HepG2 (cell line): Measurements from ENCODE around the gene KIAA1958. TPM values are rescaled to one million over a fixed set of nuclear protein-coding genes. Genes with fewer than 3 reads are reported as not detected.

Experiments used
- CTCF ChIP-seq: sonication (generic); formaldehyde crosslinking; IDR thresholded peaks from 2 replicates; pipeline ENCODE4 v1.5.0; 2020; ENCODE audit warnings: mild to moderate bottlenecking, missing genetic modification reagents, moderate library complexity
- ELF1 ChIP-seq: sonication (generic); formaldehyde crosslinking; IDR thresholded peaks from 2 replicates; pipeline ENCODE4 v1.4.0; 2020; ENCODE audit warnings: missing genetic modification reagents
- ELF3 ChIP-seq: IDR thresholded peaks from 2 replicates; pipeline ENCODE4 v1.6.1; 2016; ENCODE audit warnings: missing genetic modification reagents, missing compliant biosample characterization
- ETV6 ChIP-seq: sonication (generic); formaldehyde crosslinking; conservative IDR thresholded peaks from 2 replicates; pipeline ENCODE4 v1.4.0; 2020; ENCODE audit warnings: missing genetic modification reagents
- FOXK1 ChIP-seq: sonication (generic); formaldehyde crosslinking; IDR thresholded peaks from 2 replicates; pipeline ENCODE4 v1.4.0; 2020; ENCODE audit warnings: low read depth, missing genetic modification reagents, borderline replicate concordance
- HDAC1 ChIP-seq: sonication (generic); formaldehyde crosslinking; IDR thresholded peaks from 2 replicates; pipeline ENCODE4 v1.5.1; 2020; ENCODE audit warnings: mild to moderate bottlenecking, missing genetic modification reagents
- KDM3A ChIP-seq: IDR thresholded peaks from 2 replicates; pipeline ENCODE4 v1.6.1; 2018; ENCODE audit warnings: low read depth, missing compliant biosample characterization
- PHF20 ChIP-seq: sonication (generic); formaldehyde crosslinking; IDR thresholded peaks from 2 replicates; pipeline ENCODE4 v1.5.0; 2020; ENCODE audit warnings: mild to moderate bottlenecking, missing genetic modification reagents
- POLR2A ChIP-seq, 2 experiments: IDR thresholded peaks; 2 replicates each; pipeline ENCODE4 v1.6.1; 2011; ENCODE audit warnings: low read depth in 2 of 2, low read length in 2 of 2, mild to moderate bottlenecking in 1 of 2, moderate library complexity in 1 of 2; ENCODE audit not compliant: insufficient read depth in 1 of 2
- POLR2AphosphoS5 ChIP-seq: IDR thresholded peaks from 2 replicates; pipeline ENCODE4 v1.6.1; 2012; ENCODE audit warnings: low read depth, low read length
- RXRB ChIP-seq: IDR thresholded peaks from 2 replicates; pipeline ENCODE4 v1.6.1; 2016; ENCODE audit warnings: borderline replicate concordance, missing genetic modification reagents, missing compliant biosample characterization
- SAP130 ChIP-seq: IDR thresholded peaks from 2 replicates; pipeline ENCODE4 v1.6.1; 2016; ENCODE audit warnings: low read depth
- SP1 ChIP-seq, 2 experiments: fragments of 450-650 bp in 1 of 2; sonication (generic) in 1 of 2; formaldehyde crosslinking in 1 of 2; IDR thresholded peaks; 2 replicates each; pipeline versions ENCODE4 v1.4.0 to v1.6.1; 2016 to 2020; ENCODE audit warnings: missing genetic modification reagents in 1 of 2
- SRY ChIP-seq: sonication (generic); formaldehyde crosslinking; IDR thresholded peaks from 2 replicates; pipeline ENCODE4 v1.8.0; 2022; ENCODE audit warnings: mild to moderate bottlenecking, missing genetic modification reagents
- TCF7 ChIP-seq: sonication (generic); IDR thresholded peaks from 2 replicates; pipeline ENCODE4 v1.6.1; 2016; ENCODE audit warnings: antibody characterized with exemption, low read depth
- THAP11 ChIP-seq: IDR thresholded peaks from 2 replicates; pipeline ENCODE4 v1.6.1; 2016; ENCODE audit warnings: missing biosample characterization, missing genetic modification reagents
- YEATS4 ChIP-seq: sonication (generic); formaldehyde crosslinking; IDR thresholded peaks from 2 replicates; pipeline ENCODE4 v1.4.0; 2020; ENCODE audit warnings: missing genetic modification reagents, borderline replicate concordance
- ZNF263 ChIP-seq: sonication (generic); formaldehyde crosslinking; IDR thresholded peaks from 2 replicates; pipeline ENCODE4 v1.4.0; 2020; ENCODE audit warnings: missing genetic modification reagents
- ZNF264 ChIP-seq: sonication (generic); formaldehyde crosslinking; IDR thresholded peaks from 2 replicates; pipeline ENCODE4 v1.4.0; 2020; ENCODE audit warnings: missing genetic modification reagents
- ZNF549 ChIP-seq: sonication (generic); formaldehyde crosslinking; IDR thresholded peaks from 2 replicates; pipeline ENCODE4 v1.5.0; 2020; ENCODE audit warnings: missing genetic modification reagents
- ZNF607 ChIP-seq: sonication (generic); formaldehyde crosslinking; IDR thresholded peaks from 2 replicates; pipeline ENCODE4 v1.5.1; 2020; ENCODE audit warnings: missing genetic modification reagents, mild to moderate bottlenecking, borderline replicate concordance
- ZNF841 ChIP-seq: sonication (generic); formaldehyde crosslinking; IDR thresholded peaks from 2 replicates; pipeline ENCODE4 v1.8.1; 2023; ENCODE audit warnings: missing genetic modification reagents, borderline replicate concordance
- polyA plus RNA-seq, 8 experiments: library from polyadenylated mRNA; depleted of rRNA in 3 of 8; stranded (reverse) in 7 of 8; unstranded in 1 of 8; fragments of >200 nt; fragmentation: Illumina TruSeq in 4 of 8; extraction: Trizol in 4 of 8; gene quantifications; 2 replicates each; pipeline versions ENCODE4 v1.2.1 to v1.2.3, GENCODE V29; 2011 to 2016; ENCODE audit warnings: low read depth in 4 of 8, missing spikeins in 1 of 8, mixed read lengths in 1 of 8; ENCODE audit not compliant: insufficient read depth in 1 of 8
- total RNA-seq, 5 experiments: library from RNA; depleted of rRNA; stranded (reverse); fragments of >200 nt; fragmentation: Illumina TruSeq; extraction: Trizol; gene quantifications; 2 replicates each; pipeline ENCODE4 v1.2.3, GENCODE V29; 2016; ENCODE audit warnings: low read depth in 1 of 5
- TF ChIP-seq, protein P1 (sequence below): sonication (generic); formaldehyde crosslinking; IDR thresholded peaks from 2 replicates; pipeline ENCODE4 v1.4.0; 2020; ENCODE audit warnings: mild to moderate bottlenecking, low read depth, missing genetic modification reagents
- TF ChIP-seq, protein P2 (sequence below): sonication (generic); formaldehyde crosslinking; IDR thresholded peaks from 2 replicates; pipeline ENCODE4 v1.4.0; 2020; ENCODE audit warnings: mild to moderate bottlenecking, missing genetic modification reagents
- TF ChIP-seq, protein P3 (sequence below): sonication (generic); formaldehyde crosslinking; IDR thresholded peaks from 2 replicates; pipeline ENCODE4 v1.4.0; 2020; ENCODE audit warnings: missing genetic modification reagents, mild to moderate bottlenecking, borderline replicate concordance

The KIAA1958 gene
- total and polyA plus RNA-seq, 2 of the 13 experiments (the other 11 are each of a cell fraction or from before 2014, with no cell fraction given), result 8.5 to 10.3 TPM

GRCh38 chr9:112717661-112718331, 231.2 kb downstream of the KIAA1958 start, which contains the start of gene INIP (continued):
- peak; percentile 77 for TF ChIP-seq POLR2AphosphoS5
- peak; percentile 87 for TF ChIP-seq THAP11
- peak; percentile 85 for TF ChIP-seq PHF20 (CRISPR knock-in tag)
- no peak for TF ChIP-seq ZNF841 (CRISPR knock-in tag)
- peak; percentile 60 for TF ChIP-seq ELF3 (CRISPR knock-in tag)
- TF ChIP-seq HDAC1 (CRISPR knock-in tag), result peak; percentile 89
- TF ChIP-seq ETV6 (CRISPR knock-in tag), result no peak
- TF ChIP-seq FOXK1 (CRISPR knock-in tag), result peak; percentile 47; the same call in 1 of the 2 replicates
- peak; percentile 71 for TF ChIP-seq CTCF (CRISPR knock-in tag)
- TF ChIP-seq, protein P1, sequence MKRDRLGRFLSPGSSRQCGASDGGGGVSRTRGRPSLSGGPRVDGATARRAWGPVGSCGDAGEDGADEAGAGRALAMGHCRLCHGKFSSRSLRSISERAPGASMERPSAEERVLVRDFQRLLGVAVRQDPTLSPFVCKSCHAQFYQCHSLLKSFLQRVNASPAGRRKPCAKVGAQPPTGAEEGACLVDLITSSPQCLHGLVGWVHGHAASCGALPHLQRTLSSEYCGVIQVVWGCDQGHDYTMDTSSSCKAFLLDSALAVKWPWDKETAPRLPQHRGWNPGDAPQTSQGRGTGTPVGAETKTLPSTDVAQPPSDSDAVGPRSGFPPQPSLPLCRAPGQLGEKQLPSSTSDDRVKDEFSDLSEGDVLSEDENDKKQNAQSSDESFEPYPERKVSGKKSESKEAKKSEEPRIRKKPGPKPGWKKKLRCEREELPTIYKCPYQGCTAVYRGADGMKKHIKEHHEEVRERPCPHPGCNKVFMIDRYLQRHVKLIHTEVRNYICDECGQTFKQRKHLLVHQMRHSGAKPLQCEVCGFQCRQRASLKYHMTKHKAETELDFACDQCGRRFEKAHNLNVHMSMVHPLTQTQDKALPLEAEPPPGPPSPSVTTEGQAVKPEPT (CRISPR knock-in tag), result 0 out of 2 replicates have a peak, but pooled peaks have one; percentile 42
- TF ChIP-seq ELF1, result peak; percentile 90
- TF ChIP-seq SP1 (IDR thresholded peaks at IDR 0.05), result no peak
- TF ChIP-seq SP1 (CRISPR knock-in tag; IDR thresholded peaks at IDR 0.05), result peak; percentile 62
- TF ChIP-seq, protein P2, sequence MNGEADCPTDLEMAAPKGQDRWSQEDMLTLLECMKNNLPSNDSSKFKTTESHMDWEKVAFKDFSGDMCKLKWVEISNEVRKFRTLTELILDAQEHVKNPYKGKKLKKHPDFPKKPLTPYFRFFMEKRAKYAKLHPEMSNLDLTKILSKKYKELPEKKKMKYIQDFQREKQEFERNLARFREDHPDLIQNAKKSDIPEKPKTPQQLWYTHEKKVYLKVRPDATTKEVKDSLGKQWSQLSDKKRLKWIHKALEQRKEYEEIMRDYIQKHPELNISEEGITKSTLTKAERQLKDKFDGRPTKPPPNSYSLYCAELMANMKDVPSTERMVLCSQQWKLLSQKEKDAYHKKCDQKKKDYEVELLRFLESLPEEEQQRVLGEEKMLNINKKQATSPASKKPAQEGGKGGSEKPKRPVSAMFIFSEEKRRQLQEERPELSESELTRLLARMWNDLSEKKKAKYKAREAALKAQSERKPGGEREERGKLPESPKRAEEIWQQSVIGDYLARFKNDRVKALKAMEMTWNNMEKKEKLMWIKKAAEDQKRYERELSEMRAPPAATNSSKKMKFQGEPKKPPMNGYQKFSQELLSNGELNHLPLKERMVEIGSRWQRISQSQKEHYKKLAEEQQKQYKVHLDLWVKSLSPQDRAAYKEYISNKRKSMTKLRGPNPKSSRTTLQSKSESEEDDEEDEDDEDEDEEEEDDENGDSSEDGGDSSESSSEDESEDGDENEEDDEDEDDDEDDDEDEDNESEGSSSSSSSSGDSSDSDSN (CRISPR knock-in tag), result peak; percentile 47; the same call in 1 of the 2 replicates
- peak; percentile 85 for TF ChIP-seq SRY (CRISPR knock-in tag)
- TF ChIP-seq ZNF607, result 0 out of 2 replicates have a peak, but pooled peaks have one; percentile 27
- TF ChIP-seq TCF7, result no peak
- TF ChIP-seq, protein P3, sequence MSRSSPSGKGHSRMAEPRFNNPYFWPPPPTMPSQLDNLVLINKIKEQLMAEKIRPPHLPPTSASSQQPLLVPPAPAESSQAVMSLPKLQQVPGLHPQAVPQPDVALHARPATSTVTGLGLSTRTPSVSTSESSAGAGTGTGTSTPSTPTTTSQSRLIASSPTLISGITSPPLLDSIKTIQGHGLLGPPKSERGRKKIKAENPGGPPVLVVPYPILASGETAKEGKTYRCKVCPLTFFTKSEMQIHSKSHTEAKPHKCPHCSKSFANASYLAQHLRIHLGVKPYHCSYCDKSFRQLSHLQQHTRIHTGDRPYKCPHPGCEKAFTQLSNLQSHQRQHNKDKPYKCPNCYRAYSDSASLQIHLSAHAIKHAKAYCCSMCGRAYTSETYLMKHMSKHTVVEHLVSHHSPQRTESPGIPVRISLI (CRISPR knock-in tag), result peak; percentile 84
- 0 out of 2 replicates have a peak, but pooled peaks have one; percentile 24 for TF ChIP-seq ZNF263 (CRISPR knock-in tag)
- no peak; the same call in 1 of the 2 replicates for TF ChIP-seq YEATS4 (CRISPR knock-in tag)
- TF ChIP-seq KDM3A (CRISPR knock-in tag), result 0 out of 2 replicates have a peak, but pooled peaks have one; percentile 55
- peak; percentile 97 for TF ChIP-seq SAP130 (CRISPR knock-in tag)
- TF ChIP-seq RXRB (CRISPR knock-in tag), result no peak
- TF ChIP-seq POLR2A (IDR thresholded peaks at IDR 0.05; ENCODE audit: insufficient read depth in 1 of 2, low read depth in 2 of 2, low read length in 2 of 2), result peak; percentile 69 to 79
- no peak for TF ChIP-seq ZNF549
- TF ChIP-seq ZNF264, result no peak
